GM12878 (cell line): ENCODE measurements around the gene ENOX2. TPM values are rescaled to one million over a fixed set of nuclear protein-coding genes. Genes with fewer than 3 reads are reported as not detected.

Experiments
- BMI1 ChIP-seq: fragments of 450-650 bp; IDR thresholded peaks from 2 replicates; pipeline ENCODE4 v1.6.1; 2016; ENCODE audit warnings: mild to moderate bottlenecking, moderate library complexity, borderline replicate concordance
- CBX5 ChIP-seq: sonication (generic); IDR thresholded peaks from 2 replicates; pipeline ENCODE4 v1.6.1; 2016; ENCODE audit warnings: low read depth, moderate library complexity, mild to moderate bottlenecking, inconsistent platforms
- CHD4 ChIP-seq: fragments of 200-600 bp; sonication (generic); IDR thresholded peaks from 2 replicates; pipeline ENCODE4 v1.6.1; 2016; ENCODE audit warnings: mild to moderate bottlenecking
- DPF2 ChIP-seq: fragments of 450-650 bp; IDR thresholded peaks from 2 replicates; pipeline ENCODE4 v1.6.1; 2017; ENCODE audit warnings: mild to moderate bottlenecking
- EED ChIP-seq: sonication (generic); IDR thresholded peaks from 2 replicates; pipeline ENCODE4 v1.6.1; 2016; ENCODE audit warnings: antibody characterized with exemption, low read depth
- ETV6 ChIP-seq, 2 experiments: fragments of 450-650 bp in 1 of 2; IDR thresholded peaks in 1 of 2; conservative IDR thresholded peaks in 1 of 2; 2 replicates each; pipeline ENCODE4 v1.6.1; 2014; ENCODE audit warnings: antibody characterized with exemption in 1 of 2, borderline replicate concordance in 1 of 2, low read depth in 1 of 2, mild to moderate bottlenecking in 1 of 2, moderate library complexity in 1 of 2
- FOXK2 ChIP-seq: fragments of 450-650 bp; IDR thresholded peaks from 2 replicates; pipeline ENCODE4 v1.6.1; 2017; ENCODE audit warnings: mild to moderate bottlenecking, moderate library complexity
- IKZF2 ChIP-seq, 2 experiments: fragments of 450-650 bp; IDR thresholded peaks; 2 replicates each; pipeline ENCODE4 v1.6.1; 2017; ENCODE audit warnings: mild to moderate bottlenecking in 2 of 2, moderate library complexity in 2 of 2
- IRF4 ChIP-seq: IDR thresholded peaks from 2 replicates; pipeline ENCODE4 v1.6.1; 2011; ENCODE audit warnings: low read depth, low read length
- JUNB ChIP-seq: IDR thresholded peaks from 2 replicates; pipeline ENCODE4 v1.6.1; 2016; ENCODE audit warnings: antibody characterized with exemption, mild to moderate bottlenecking
- KDM1A ChIP-seq: fragments of 200-600 bp; sonication (generic); IDR thresholded peaks from 2 replicates; pipeline ENCODE4 v1.6.1; 2016; ENCODE audit warnings: borderline replicate concordance
- MEF2B ChIP-seq: fragments of 450-650 bp; IDR thresholded peaks from 2 replicates; pipeline ENCODE4 v1.6.1; 2018; ENCODE audit warnings: mild to moderate bottlenecking, moderate library complexity; ENCODE audit not compliant: partially characterized antibody, poor library complexity, severe bottlenecking
- NBN ChIP-seq: fragments of 450-650 bp; IDR thresholded peaks from 2 replicates; pipeline ENCODE4 v1.6.1; 2016
- PAX8 ChIP-seq: fragments of 450-650 bp; IDR thresholded peaks from 2 replicates; pipeline ENCODE4 v1.6.1; 2017; ENCODE audit warnings: mild to moderate bottlenecking, moderate library complexity
- POLR2AphosphoS5 ChIP-seq: IDR thresholded peaks from 2 replicates; pipeline ENCODE4 v1.6.1; 2011; ENCODE audit warnings: mild to moderate bottlenecking, low read length, inconsistent platforms
- RAD21 ChIP-seq: IDR thresholded peaks from 2 replicates; pipeline ENCODE4 v1.6.1; 2011; ENCODE audit warnings: mild to moderate bottlenecking, low read depth, low read length, moderate library complexity; ENCODE audit not compliant: insufficient read depth
- SMAD1 ChIP-seq: fragments of 450-650 bp; IDR thresholded peaks from 2 replicates; pipeline ENCODE4 v1.6.1; 2018; ENCODE audit warnings: mild to moderate bottlenecking, low read depth; ENCODE audit not compliant: partially characterized antibody
- SMARCA5 ChIP-seq: fragments of 450-650 bp; IDR thresholded peaks from 2 replicates; pipeline ENCODE4 v1.6.1; 2017; ENCODE audit warnings: mild to moderate bottlenecking
- SPI1 ChIP-seq: IDR thresholded peaks from 2 replicates; pipeline ENCODE4 v1.6.1; 2011; ENCODE audit warnings: low read depth, mild to moderate bottlenecking, low read length, moderate library complexity, borderline replicate concordance; ENCODE audit not compliant: insufficient read depth
- TAF1 ChIP-seq: IDR thresholded peaks from 2 replicates; pipeline ENCODE4 v1.6.1; 2011; ENCODE audit warnings: mild to moderate bottlenecking, low read depth, low read length, borderline replicate concordance
- TARDBP ChIP-seq: IDR thresholded peaks from 2 replicates; pipeline ENCODE4 v1.6.1; 2016; ENCODE audit warnings: borderline replicate concordance
- ZNF207 ChIP-seq: fragments of 450-650 bp; IDR thresholded peaks from 2 replicates; pipeline ENCODE4 v1.6.1; 2014; ENCODE audit warnings: antibody characterized with exemption, mild to moderate bottlenecking, borderline replicate concordance
- ZNF592 ChIP-seq: fragments of 450-650 bp; IDR thresholded peaks from 2 replicates; pipeline ENCODE4 v1.6.1; 2017; ENCODE audit warnings: mild to moderate bottlenecking, moderate library complexity
- polyA plus RNA-seq, 11 experiments: library from polyadenylated mRNA; depleted of rRNA in 4 of 11; unstranded in 6 of 11; stranded (reverse) in 5 of 11; fragments of >200 nt; fragmentation: Nextera tagmentation in 4 of 11; fragmentation: Illumina TruSeq in 1 of 11; extraction: Ambion mirVana in 4 of 11; extraction: Trizol in 1 of 11; gene quantifications; 1 replicate in 1 of 11; 2 replicates in 10 of 11; pipeline versions ENCODE4 v1.2.1 to v1.2.3, GENCODE V29; 2011 to 2016; ENCODE audit warnings: inconsistent platforms in 2 of 11, missing spikeins in 2 of 11, low read depth in 1 of 11
- total RNA-seq, 4 experiments: library from RNA; depleted of rRNA in 3 of 4; stranded (reverse); fragments of >200 nt in 3 of 4; fragmentation: Illumina TruSeq in 1 of 4; extraction: Trizol in 1 of 4; gene quantifications; 2 replicates each; pipeline versions ENCODE4 v1.2.1 to v1.2.3, GENCODE V29; 2013 to 2021
- TF ChIP-seq, protein P1 (sequence below): fragments of 450-650 bp; formaldehyde crosslinking; IDR thresholded peaks from 2 replicates; pipeline ENCODE4 v1.4.0; 2022; ENCODE audit warnings: mild to moderate bottlenecking, moderate library complexity
- TF ChIP-seq, protein P2 (sequence below): fragments of 450-650 bp; IDR thresholded peaks from 2 replicates; pipeline ENCODE4 v1.6.1; 2017; ENCODE audit warnings: low read depth, mild to moderate bottlenecking, moderate library complexity

ENOX2 gene
- total and polyA plus RNA-seq, 10 of the 15 experiments (the other 5 are each of a cell fraction or from before 2014, with no cell fraction given), result 3.2 to 13.0 (median 7.7) TPM

GRCh38 chrX:130857207-130857606 is 45.8 kb downstream of the ENOX2 start (continued):
- no peak for TF ChIP-seq KDM1A
- TF ChIP-seq ZNF207, result no peak
- TF ChIP-seq SMAD1, result no peak
- no peak for TF ChIP-seq POLR2AphosphoS5
- no peak for TF ChIP-seq CBX5
- TF ChIP-seq SPI1, result no peak
- TF ChIP-seq MEF2B, result no peak
- TF ChIP-seq PAX8, result no peak
- 0 out of 4 replicates have a peak, but pooled peaks of 1 of the 2 experiments have one; percentile 38 for TF ChIP-seq IKZF2 (IDR thresholded peaks at IDR 0.05)
- no peak for TF ChIP-seq DPF2
- no peak for TF ChIP-seq BMI1
- TF ChIP-seq, protein P1, sequence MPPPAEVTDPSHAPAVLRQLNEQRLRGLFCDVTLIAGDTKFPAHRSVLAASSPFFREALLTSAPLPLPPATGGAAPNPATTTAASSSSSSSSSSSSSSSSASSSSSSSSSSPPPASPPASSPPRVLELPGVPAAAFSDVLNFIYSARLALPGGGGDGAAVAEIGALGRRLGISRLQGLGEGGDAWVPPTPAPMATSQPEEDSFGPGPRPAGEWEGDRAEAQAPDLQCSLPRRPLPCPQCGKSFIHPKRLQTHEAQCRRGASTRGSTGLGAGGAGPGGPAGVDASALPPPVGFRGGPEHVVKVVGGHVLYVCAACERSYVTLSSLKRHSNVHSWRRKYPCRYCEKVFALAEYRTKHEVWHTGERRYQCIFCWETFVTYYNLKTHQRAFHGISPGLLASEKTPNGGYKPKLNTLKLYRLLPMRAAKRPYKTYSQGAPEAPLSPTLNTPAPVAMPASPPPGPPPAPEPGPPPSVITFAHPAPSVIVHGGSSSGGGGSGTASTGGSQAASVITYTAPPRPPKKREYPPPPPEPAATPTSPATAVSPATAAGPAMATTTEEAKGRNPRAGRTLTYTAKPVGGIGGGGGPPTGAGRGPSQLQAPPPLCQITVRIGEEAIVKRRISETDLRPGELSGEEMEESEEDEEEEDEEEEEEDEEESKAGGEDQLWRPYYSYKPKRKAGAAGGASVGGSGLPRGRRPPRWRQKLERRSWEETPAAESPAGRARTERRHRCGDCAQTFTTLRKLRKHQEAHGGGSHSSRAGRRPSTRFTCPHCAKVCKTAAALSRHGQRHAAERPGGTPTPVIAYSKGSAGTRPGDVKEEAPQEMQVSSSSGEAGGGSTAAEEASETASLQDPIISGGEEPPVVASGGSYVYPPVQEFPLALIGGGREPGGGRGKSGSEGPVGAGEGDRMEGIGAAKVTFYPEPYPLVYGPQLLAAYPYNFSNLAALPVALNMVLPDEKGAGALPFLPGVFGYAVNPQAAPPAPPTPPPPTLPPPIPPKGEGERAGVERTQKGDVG (CRISPR knock-in tag), result no peak
- no peak for TF ChIP-seq SMARCA5
- no peak for TF ChIP-seq ZNF592
- peak; percentile 91 for TF ChIP-seq JUNB
- no peak for TF ChIP-seq TARDBP
- no peak for TF ChIP-seq RAD21
- TF ChIP-seq CHD4, result no peak
- peak; percentile 59; the same call in 1 of the 2 replicates for TF ChIP-seq IRF4
- TF ChIP-seq, protein P2, sequence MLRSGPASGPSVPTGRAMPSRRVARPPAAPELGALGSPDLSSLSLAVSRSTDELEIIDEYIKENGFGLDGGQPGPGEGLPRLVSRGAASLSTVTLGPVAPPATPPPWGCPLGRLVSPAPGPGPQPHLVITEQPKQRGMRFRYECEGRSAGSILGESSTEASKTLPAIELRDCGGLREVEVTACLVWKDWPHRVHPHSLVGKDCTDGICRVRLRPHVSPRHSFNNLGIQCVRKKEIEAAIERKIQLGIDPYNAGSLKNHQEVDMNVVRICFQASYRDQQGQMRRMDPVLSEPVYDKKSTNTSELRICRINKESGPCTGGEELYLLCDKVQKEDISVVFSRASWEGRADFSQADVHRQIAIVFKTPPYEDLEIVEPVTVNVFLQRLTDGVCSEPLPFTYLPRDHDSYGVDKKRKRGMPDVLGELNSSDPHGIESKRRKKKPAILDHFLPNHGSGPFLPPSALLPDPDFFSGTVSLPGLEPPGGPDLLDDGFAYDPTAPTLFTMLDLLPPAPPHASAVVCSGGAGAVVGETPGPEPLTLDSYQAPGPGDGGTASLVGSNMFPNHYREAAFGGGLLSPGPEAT, result no peak
- no peak for TF ChIP-seq EED
- no peak for TF ChIP-seq FOXK2
- no peak for TF ChIP-seq NBN
- TF ChIP-seq TAF1, result no peak
- TF ChIP-seq ETV6 (conservative IDR thresholded peaks at IDR 0.05 in 1 of 2, IDR thresholded peaks at IDR 0.05 in 1 of 2; ENCODE audit: borderline replicate concordance in 1 of 2, low read depth in 1 of 2), result peak in 1 of 2 experiments; percentile 59; a peak in 1 of 4 replicates
